ENCODE results near the gene CRYGC. TPM values are rescaled to one million over a fixed set of nuclear protein-coding genes. Genes with fewer than 3 reads are reported as not detected.

Gene CRYGC
- polyA plus RNA-seq, 1 donor from 2014 or later, result not detected

GRCh38 chr2:208093128-208093527 lies 36.5 kb downstream of the CRYGC start:
- peaks cover 5% of the 10 kb centered on the region for H3K27me3 Mint-ChIP-seq
- no peak overlapping the region for H3K4me3 Mint-ChIP-seq
- H3K36me3 Mint-ChIP-seq, result no peaks in the 10 kb centered on the region
- no peaks in the 10 kb centered on the region for H3K4me1 Mint-ChIP-seq
- peaks cover 0 to 10% (median 4%) of the 10 kb centered on the region in 3 donors for H3K9me3 Mint-ChIP-seq
- H3K27ac Mint-ChIP-seq, result no peak overlapping the region

- Mint-ChIP-seq H3K36me3 (no peaks in the 10 kb centered on the region), H3K9me3 (peaks cover 0 to 10% (median 4%) of the 10 kb centered on the region in 3 donors), H3K4me1 (no peaks in the 10 kb centered on the region)
Observed at GRCh38 chr2:208092093-208092832, 37.4 kb downstream of the CRYGC start.

GRCh38 chr2:208090420-208090819 lies 39.2 kb downstream of the CRYGC start:
- Mint-ChIP-seq H3K27me3 (no peaks in the 10 kb centered on the region), H3K4me1 (no peaks in the 10 kb centered on the region), H3K27ac (no peak overlapping the region), H3K36me3 (no peaks in the 10 kb centered on the region), H3K4me3 (no peak overlapping the region), H3K9me3 (peaks cover 0 to 10% (median 4%) of the 10 kb centered on the region in 3 donors)

More at GRCh38 chr2:208092093-208092832, 37.4 kb downstream of the CRYGC start:
- Mint-ChIP-seq H3K27ac (no peak overlapping the region), H3K4me3 (no peak overlapping the region), H3K27me3 (no peaks in the 10 kb centered on the region)

DNA sequence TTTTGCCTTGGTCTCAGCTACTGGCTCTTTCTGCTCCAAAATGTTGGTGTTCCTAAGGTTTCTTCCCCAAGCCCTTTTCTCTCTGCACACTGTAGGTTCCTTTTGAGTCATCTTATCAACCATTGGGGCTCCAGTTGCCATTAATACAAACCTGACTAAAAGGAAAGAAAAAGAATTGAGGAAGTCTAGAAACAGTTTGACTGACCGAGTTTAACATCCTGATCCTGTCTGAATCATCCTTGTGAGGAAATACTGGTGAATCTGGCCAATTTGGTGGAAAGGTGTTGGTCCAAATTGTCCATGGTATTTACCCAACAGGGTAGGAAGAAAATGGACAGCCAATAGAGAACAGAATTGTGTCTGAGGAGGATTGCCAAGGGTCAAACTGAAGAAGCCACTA lies 43.6 kb downstream of the CRYGC start:
- Mint-ChIP-seq H3K27ac (no peak overlapping the region), H3K9me3 (peaks cover 0 to 10% (median 7%) of the 10 kb centered on the region in 3 donors), H3K4me1 (no peaks in the 10 kb centered on the region), H3K4me3 (no peak overlapping the region), H3K27me3 (no peaks in the 10 kb centered on the region), H3K36me3 (no peaks in the 10 kb centered on the region)

- Mint-ChIP-seq H3K27ac (no peak overlapping the region), H3K9me3 (peaks cover 0 to 5% (median 0%) of the 10 kb centered on the region in 3 donors), H3K4me3 (no peak overlapping the region), H3K27me3 (peaks cover 7% of the 10 kb centered on the region), H3K4me1 (no peaks in the 10 kb centered on the region), H3K36me3 (no peaks in the 10 kb centered on the region)
Observed at GRCh38 chr2:208083807-208084206, 45.8 kb downstream of the CRYGC start.

Other genes with a start within 250 kb of the CRYGC start
- 2.5 TPM for gene PLEKHM3, start 104.3 kb downstream of the CRYGC start, polyA plus RNA-seq
- gene CRYGD, start 5.3 kb downstream of the CRYGC start, polyA plus RNA-seq, result not detected
- gene CRYGB, start 16.3 kb upstream of the CRYGC start, polyA plus RNA-seq, result not detected
- not detected for gene CRYGA, start 33.8 kb upstream of the CRYGC start, polyA plus RNA-seq
- not detected for gene C2orf80, start 60.2 kb upstream of the CRYGC start, polyA plus RNA-seq
- gene IDH1, start 125.2 kb upstream of the CRYGC start, polyA plus RNA-seq, result 9.9 TPM
- 15.5 TPM for gene PIKFYVE, start 136.4 kb upstream of the CRYGC start, polyA plus RNA-seq